Brain microvascular endothelial cell (primary cell): ENCODE results near the gene ITGAD.

Experiments
- DNase-seq: peaks from one replicate; pipeline ENCODE4 v3.0.0-alpha.2; 2020
- H3K27ac ChIP-seq: fragments of 250-450 bp; sonication (Bioruptor Pico); 2 replicates; pipeline ENCODE4 v1.5.1; 2020; ENCODE audit warnings: mild to moderate bottlenecking, moderate library complexity
- H3K27me3 ChIP-seq: fragments of 250-450 bp; sonication (Bioruptor Pico); replicated peaks from 2 replicates; pipeline ENCODE4 v1.5.1; 2020; ENCODE audit warnings: mild to moderate bottlenecking
- H3K36me3 ChIP-seq: fragments of 250-450 bp; sonication (Bioruptor Pico); replicated peaks from 2 replicates; pipeline ENCODE4 v1.5.1; 2020; ENCODE audit warnings: mild to moderate bottlenecking
- H3K4me3 ChIP-seq: 2 replicates; pipeline ENCODE4 v1.5.1; 2011; ENCODE audit warnings: low read depth, mild to moderate bottlenecking, control low read depth, low read length, moderate library complexity
- CTCF ChIP-seq: IDR thresholded peaks from 2 replicates; pipeline ENCODE4 v1.5.1; 2011; ENCODE audit warnings: low read depth, mild to moderate bottlenecking, moderate library complexity, low read length, control low read depth, inconsistent platforms; ENCODE audit errors: missing control alignments
- in situ Hi-C: cut with HindIII; loops from 2 replicates; pipeline ENCODE4 v1.10.0; 2017; ENCODE audit warnings: low sequenced_read_pairs, low pct_ligation_motif_present

ITGAD gene

DNA sequence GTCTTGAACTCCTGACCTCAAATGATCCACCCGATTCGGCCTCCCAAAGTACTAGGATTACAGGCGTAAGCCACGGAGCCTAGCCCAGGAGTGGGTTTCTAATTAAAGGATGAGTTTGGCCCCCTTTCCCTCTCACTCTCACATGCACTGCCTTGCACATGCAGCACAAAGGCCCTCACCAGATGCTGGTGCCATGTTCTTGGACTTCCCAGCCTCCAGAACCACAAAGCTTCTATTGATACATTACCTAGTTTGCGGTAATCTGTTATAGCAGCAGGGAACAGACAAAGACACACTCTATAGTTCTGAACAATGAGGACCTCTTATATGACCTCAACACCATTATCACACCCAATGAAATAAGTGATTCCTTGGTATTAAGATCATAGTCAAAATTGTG, 17.9 kb upstream of the ITGAD start:
- in situ Hi-C loops, result no loop called here
- no peak for TF ChIP-seq CTCF
- Histone ChIP-seq H3K36me3 (no peaks in the 10 kb centered on the region), H3K27me3 (no peaks in the 10 kb centered on the region), H3K4me3 (no peak overlapping the region), H3K27ac (no peak overlapping the region)
- DNase-seq, result no peak

DNA sequence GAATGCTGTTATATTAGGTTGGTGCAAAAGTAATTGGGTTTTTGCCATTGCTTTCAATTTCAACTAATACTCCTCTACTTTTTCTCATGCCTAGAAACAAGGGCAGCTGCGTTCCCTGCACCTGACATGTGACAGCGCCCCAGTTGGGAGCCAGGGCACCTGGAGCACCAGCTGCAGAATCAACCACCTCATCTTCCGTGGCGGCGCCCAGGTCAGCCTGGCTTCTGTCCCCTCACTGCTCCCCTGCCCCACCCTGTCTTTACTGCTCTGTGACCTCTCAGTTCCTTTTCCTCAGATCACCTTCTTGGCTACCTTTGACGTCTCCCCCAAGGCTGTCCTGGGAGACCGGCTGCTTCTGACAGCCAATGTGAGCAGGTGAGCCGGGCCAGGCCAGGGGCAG, 16.4 kb upstream of the ITGAD start:
- no peak overlapping the region for H3K4me3 ChIP-seq
- no peaks in the 10 kb centered on the region for H3K27me3 ChIP-seq
- no peak overlapping the region for H3K27ac ChIP-seq
- in situ Hi-C loops, result no loop called here
- TF ChIP-seq CTCF, result no peak
- no peaks in the 10 kb centered on the region for H3K36me3 ChIP-seq
- no peak for DNase-seq

GRCh38 chr16:31377210-31377903, 15.8 kb upstream of the ITGAD start:
- no peak for TF ChIP-seq CTCF
- Histone ChIP-seq H3K27ac (no peak overlapping the region), H3K27me3 (no peaks in the 10 kb centered on the region), H3K36me3 (no peaks in the 10 kb centered on the region), H3K4me3 (no peak overlapping the region)
- in situ Hi-C loops, result no loop called here
- no peak for DNase-seq

- no peak overlapping the region for H3K27ac ChIP-seq
- H3K4me3 ChIP-seq, result no peak overlapping the region
- no peak for TF ChIP-seq CTCF
- DNase-seq, result no peak
- no peaks in the 10 kb centered on the region for H3K36me3 ChIP-seq
- in situ Hi-C loops, result no loop called here
- H3K27me3 ChIP-seq, result no peaks in the 10 kb centered on the region
Observed at GRCh38 chr16:31380201-31380600, 12.9 kb upstream of the ITGAD start.

DNA sequence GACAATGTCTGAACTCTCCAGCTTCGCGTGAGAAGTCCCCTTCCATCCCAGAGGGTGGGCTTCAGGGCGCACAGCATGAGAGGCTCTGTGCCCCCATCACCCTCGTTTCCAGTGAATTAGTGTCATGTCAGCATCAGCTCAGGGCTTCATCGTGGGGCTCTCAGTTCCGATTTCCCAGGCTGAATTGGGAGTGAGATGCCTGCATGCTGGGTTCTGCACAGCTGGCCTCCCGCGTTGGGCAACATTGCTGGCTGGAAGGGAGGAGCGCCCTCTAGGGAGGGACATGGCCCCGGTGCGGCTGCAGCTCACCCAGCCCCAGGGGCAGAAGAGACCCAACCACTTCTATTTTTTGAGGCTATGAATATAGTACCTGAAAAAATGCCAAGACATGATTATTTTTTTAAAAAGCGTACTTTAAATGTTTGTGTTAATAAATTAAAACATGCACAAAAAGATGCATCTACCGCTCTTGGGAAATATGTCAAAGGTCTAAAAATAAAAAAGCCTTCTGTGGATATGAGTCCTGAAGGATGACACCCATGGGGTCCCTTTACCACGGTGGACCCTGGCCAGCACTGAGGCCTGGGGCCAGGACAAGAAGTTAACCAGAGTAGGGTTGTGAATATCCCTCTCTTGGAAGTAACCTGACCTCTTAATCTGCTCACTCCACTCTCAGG, 10.5 kb upstream of the ITGAD start:
- no peaks in the 10 kb centered on the region for H3K27me3 ChIP-seq
- in situ Hi-C loops, result no loop called here
- H3K27ac ChIP-seq, result no peak overlapping the region
- no peak overlapping the region for H3K4me3 ChIP-seq
- peak; percentile 68 for TF ChIP-seq CTCF
- peak; percentile 31 for DNase-seq
- H3K36me3 ChIP-seq, result no peaks in the 10 kb centered on the region
